NCI-H526 treated with DMSO at 0.1 percent for 48 hours (cell line): ENCODE data around the gene KRT16.
"Not testable (repeated sequence)": the region's sequence is repeated elsewhere in the genome, so short reads cannot be mapped to it uniquely, and the experiment has no call there.

Experiments used
- DNase-seq: peaks from one replicate; lab custom pipeline; 2025; lab: John Stamatoyannopoulos, UW

Gene KRT16

GRCh38 chr17:41615454-41615853, 2.9 kb upstream of the KRT16 start:
- no peak for DNase-seq

GRCh38 chr17:41614767-41615166, 2.2 kb upstream of the KRT16 start:
- not testable (repeated sequence) for DNase-seq

DNA sequence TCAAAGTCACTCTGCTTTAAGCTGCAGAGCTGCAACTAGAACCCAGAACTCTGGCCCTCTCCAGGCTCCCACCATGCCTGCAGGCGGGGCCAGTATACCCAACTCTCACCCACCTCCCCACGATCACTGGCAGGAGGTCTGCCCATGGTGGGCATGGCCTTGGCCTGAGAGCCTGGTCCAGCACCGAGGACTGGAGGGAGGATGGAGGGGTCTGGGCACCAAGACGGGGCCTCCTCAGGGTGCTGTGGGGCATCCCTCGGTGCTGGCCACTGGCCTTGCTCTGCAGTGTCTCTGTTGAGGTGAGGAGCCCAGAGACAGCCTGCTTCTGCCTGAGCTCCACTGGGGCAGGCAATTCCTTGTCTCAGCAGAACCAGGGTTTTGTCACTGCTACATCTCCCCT, 1.5 kb upstream of the KRT16 start:
- DNase-seq: no peak

- DNase-seq: no peak
These were observed 913 bp upstream of the KRT16 start for GRCh38 chr17:41613277-41614082.

DNA sequence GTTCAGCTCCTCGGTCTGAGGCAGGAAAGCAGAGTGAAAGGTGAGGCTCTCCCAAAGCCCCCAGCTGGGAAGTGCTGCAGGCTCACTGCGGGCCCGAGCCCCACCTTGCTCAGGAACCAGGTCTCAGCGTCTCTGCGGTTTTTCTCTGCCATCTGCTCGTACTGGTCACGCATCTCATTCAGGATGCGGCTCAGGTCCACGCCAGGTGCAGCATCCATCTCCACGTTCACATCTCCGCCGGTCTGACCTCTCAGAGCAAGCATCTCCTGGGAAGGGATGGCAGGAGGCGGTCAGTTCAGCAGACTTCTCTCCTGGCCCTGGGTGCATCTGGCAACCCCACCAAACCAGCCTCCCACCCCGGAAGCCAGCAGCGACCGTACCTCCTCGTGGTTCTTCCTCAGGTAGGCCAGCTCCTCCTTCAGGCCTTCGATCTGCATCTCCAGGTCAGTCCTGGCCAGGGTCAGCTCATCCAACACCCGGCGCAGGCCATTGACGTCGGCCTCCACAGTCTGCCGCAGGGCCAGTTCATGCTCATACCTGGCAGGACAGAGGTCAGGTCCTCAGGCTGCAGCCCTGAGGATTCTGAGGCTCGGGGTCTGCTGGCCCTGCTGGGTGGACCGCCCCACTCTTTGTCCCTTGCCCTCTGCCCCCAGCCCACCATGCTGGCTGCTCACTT, 1.5 kb downstream of the KRT16 start:
- DNase-seq: no peak

DNA sequence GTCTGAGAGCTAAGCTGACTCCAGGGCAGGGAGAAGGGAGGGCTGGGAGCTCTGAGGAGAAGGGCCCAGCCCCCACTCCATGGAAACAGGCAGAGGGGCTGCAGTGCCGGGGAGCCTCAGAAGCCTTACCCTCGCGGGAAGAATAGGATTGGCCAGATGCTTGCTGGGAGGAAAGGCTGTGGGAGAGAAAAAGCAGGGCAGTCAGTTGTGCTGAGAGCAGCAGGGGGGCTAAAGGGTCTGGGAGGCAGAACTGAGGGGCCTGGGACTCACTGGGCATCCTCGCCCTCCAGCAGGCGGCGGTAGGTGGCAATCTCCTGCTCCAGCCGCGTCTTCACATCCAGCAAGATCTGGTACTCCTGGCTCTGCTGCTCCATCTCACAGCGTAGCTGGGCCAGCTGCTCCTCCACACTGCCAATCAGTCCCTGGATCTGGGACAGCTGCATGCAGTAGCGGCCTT, 2.5 kb downstream of the KRT16 start:
- not testable (repeated sequence) for DNase-seq

- not testable (repeated sequence) for DNase-seq
These were observed 5.6 kb downstream of the KRT16 start for GRCh38 chr17:41606930-41607329.

DNA sequence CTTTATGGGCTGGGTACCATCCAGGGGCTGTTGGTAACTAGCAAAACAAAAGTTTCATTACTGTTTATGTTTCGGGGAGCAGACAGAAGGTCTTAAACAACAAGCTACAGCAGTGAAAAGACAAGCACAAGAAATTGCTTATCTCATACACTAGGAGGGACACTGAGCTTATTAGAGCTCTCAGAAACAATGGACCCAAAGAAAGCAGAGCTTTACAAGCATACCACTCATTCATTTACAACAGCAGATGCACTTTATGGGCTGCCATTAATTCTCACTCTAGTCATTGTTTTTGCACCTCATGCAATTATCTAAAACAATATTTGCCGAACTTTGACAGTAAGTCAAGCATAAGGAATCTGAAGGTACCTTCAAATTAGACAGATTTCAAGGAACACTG, 10.0 kb downstream of the KRT16 start:
- DNase-seq: no peak

- DNase-seq: no peak
These were observed 12.2 kb downstream of the KRT16 start for GRCh38 chr17:41600318-41600717.

DNA sequence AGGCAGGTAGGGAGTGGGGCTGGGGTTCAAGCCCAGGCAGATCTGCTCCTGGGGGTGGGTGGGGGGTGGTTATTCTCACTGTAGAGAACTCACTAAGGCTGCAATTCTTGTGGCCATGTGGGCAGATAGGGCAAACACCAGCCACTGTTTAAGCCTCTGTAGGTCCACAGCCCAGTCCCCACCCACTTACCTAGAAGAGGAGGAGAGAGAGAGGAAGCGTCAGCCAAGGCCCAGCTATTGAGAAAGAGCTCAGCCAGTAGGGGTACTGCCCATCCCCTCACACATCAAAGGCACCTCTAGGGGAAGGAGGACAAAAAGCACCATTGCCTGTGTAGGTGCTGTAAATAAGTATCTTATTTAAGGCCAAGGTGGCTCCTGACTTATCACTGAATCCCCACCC, 12.9 kb downstream of the KRT16 start:
- DNase-seq: no peak

DNA sequence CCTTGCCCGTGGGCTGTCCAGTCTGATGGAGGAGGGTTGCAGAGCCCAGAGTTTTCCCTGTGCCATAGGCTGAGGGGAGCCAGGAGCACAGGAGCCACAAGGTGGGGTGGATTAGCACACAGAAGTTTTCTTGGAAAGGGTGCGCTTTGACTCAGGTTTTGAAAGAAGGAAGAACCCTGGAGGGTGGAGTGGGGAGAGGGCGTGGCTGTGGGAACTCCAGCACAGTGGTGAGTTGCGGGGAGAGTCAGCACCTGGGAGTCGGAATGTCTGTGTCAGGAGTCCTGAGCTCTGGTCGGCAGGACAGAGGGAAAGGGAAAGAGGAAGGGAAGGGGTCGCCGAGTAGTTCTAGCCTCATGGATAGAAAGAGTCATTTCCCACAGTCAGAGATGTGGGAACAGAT, 17.0 kb downstream of the KRT16 start:
- DNase-seq: no peak

- DNase-seq: no peak
These were observed 18.1 kb downstream of the KRT16 start for GRCh38 chr17:41594363-41594915.

GRCh38 chr17:41593306-41593981, 19.1 kb downstream of the KRT16 start:
- DNase-seq: no peak

GRCh38 chr17:41592601-41593305, 19.8 kb downstream of the KRT16 start:
- no peak for DNase-seq

DNA sequence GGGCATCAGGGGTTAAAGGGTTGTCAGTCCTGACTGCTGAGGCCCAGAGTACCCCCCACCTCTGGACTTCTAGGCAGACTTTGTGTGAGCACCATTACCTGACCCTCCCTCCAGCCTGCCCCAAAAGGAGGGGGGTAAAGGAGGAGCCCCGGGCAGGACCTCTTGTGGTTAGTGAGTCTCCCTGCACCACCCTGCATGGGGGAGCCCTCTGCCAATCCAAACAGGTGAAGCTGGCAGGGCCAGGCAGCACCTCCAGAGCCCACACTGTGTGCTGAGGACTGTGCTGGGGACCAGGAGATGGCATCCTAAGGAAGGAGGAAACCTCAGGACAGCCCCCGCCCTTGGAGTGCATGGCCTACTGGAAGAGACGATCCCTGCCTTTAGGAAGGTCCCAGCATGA, 23.3 kb downstream of the KRT16 start:
- no peak for DNase-seq

- DNase-seq: no peak
These were observed 24.3 kb downstream of the KRT16 start for GRCh38 chr17:41588126-41588810.

DNA sequence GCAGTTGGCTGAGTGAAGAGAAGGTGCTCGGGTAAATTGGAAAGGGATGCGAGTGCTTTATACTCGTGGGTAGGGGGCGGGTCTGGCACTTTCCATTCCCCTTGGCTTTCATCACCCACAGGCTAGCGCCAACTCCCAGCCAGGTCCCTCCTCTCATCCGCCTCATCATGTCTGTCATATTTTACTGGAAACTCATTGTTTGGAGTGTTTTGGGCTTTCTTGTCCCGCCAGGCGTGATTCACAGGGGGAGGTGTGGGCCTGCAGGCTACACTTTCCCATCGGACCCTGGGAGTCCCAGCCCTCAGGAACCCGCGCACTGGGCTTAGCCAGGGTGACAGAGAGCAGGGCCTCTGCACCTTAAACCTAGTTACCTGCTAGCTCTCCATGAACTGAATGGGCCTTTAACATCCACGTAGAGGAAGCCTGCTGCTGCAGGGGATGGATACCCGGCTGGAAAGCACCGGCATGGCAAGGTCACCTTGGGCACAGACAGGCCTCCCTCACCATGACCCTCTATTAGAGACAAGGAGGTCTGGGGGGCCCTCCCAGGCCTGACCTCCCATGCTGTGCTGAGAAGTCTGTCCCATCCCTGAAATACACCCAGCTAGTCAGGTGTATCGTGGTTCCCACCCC, 25.6 kb downstream of the KRT16 start, which contains the start of gene KRT14:
TSS of gene KRT14 (minus strand) at position 33 of the 633 bp plus-strand sequence. CDS start 61 bp downstream, outside the sequence.
- DNase-seq: no peak

- DNase-seq: no peak
These were observed 27.1 kb downstream of the KRT16 start for GRCh38 chr17:41585301-41586056.

DNA sequence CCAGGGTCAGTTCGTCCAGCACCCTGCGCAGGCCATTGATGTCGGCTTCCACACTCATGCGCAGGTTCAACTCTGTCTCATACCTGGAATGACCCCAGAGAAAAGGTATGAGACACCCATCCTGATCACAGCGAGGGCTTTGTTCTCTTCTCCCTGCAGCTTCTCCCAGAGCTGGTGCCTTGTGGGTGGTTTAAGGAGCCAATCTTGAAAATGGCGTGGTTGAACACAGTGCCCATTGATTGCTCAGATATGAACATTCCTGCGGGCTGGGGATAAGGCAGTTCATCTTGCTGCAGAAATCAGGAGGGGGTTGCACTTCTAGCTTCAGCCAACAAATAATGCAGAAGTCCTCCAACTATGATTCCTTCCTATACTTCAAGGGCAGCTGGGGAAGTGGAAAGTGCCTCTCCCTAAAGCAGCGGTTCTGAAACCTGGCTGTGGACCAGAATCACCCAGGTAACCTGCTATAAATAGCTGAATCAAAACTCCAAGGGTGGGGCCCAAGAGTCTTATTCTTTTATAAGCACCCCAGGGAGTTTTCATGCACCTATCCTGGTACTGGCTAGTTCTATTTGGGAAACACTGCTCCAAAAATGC, 28.1 kb downstream of the KRT16 start:
- DNase-seq: not testable (repeated sequence)
